Iris pigment epithelial cell (primary cell): ENCODE data around the gene CHAMP1.

Experiments used
- DNase-seq: peaks from one replicate; pipeline ENCODE4 v3.0.0-alpha.2; 2011; ENCODE audit warnings: low read depth

Gene CHAMP1

GRCh38 chr13:114298866-114299265, 15.4 kb upstream of the CHAMP1 start:
- DNase-seq, result no peak

- DNase-seq, result no peak
These were observed 14.5 kb upstream of the CHAMP1 start for GRCh38 chr13:114299604-114300305.

GRCh38 chr13:114303700-114304327, 10.5 kb upstream of the CHAMP1 start:
- DNase-seq, result no peak

GRCh38 chr13:114304346-114305034, 9.8 kb upstream of the CHAMP1 start:
- DNase-seq, result no peak

- no peak for DNase-seq
These were observed 5.2 kb upstream of the CHAMP1 start for GRCh38 chr13:114309086-114309485.

- no peak for DNase-seq
These were observed 4.4 kb upstream of the CHAMP1 start for GRCh38 chr13:114309806-114310410.

- peak; percentile 65 for DNase-seq
These were observed 3.3 kb upstream of the CHAMP1 start for GRCh38 chr13:114310956-114311355.

GRCh38 chr13:114311387-114311786, 2.9 kb upstream of the CHAMP1 start:
- DNase-seq, result no peak

- no peak for DNase-seq
These were observed 2.4 kb upstream of the CHAMP1 start for GRCh38 chr13:114311908-114312307.

GRCh38 chr13:114313061-114313860, 1.0 kb upstream of the CHAMP1 start:
- DNase-seq, result peak; percentile 45

- no peak for DNase-seq
These were observed 927 bp downstream of the CHAMP1 start for GRCh38 chr13:114315074-114315785.

GRCh38 chr13:114318624-114319023, 4.3 kb downstream of the CHAMP1 start:
- DNase-seq, result no peak

GRCh38 chr13:114319441-114319913, 5.2 kb downstream of the CHAMP1 start:
- peak; percentile 79 for DNase-seq

- DNase-seq, result peak; percentile 11
These were observed 5.8 kb downstream of the CHAMP1 start for GRCh38 chr13:114320065-114320464.

GRCh38 chr13:114321256-114321655, 7.0 kb downstream of the CHAMP1 start:
- no peak for DNase-seq

- no peak for DNase-seq
These were observed 9.0 kb downstream of the CHAMP1 start for GRCh38 chr13:114323349-114323748.

- no peak for DNase-seq
These were observed 10.0 kb downstream of the CHAMP1 start for GRCh38 chr13:114324334-114324733.

GRCh38 chr13:114325729-114326128, 11.4 kb downstream of the CHAMP1 start:
- DNase-seq, result no peak

- DNase-seq, result no peak
These were observed 13.7 kb downstream of the CHAMP1 start for GRCh38 chr13:114328034-114328433.

- DNase-seq, result no peak
These were observed 14.3 kb downstream of the CHAMP1 start for GRCh38 chr13:114328595-114328994.

- no peak for DNase-seq
These were observed 15.8 kb downstream of the CHAMP1 start for GRCh38 chr13:114330086-114330485.
